ENCODE results near the gene ACAP2.
A peak's percentile ranks its signal among the peaks of the same experiment; 100 is the strongest.

ACAP2 gene

DNA sequence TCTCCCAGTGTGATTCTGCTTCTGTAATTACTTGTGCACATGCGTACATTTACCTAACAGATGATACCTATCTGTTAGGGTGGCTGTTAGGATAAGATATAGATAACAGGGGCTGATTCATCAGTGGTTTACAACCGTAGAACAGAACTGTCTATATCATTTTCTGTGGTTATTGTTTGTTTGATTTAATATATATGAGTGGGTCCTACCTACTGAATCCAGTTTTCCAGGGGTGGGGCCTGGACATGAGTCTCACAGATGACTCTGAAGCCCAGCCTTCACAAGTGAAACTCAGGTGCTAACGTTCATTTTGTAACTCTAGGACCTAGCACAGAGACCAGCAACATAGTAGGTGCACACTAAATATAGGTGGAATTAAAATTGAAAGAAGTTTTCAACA lies 10.4 kb upstream of the ACAP2 start:
- TF ChIP-seq, protein P1, sequence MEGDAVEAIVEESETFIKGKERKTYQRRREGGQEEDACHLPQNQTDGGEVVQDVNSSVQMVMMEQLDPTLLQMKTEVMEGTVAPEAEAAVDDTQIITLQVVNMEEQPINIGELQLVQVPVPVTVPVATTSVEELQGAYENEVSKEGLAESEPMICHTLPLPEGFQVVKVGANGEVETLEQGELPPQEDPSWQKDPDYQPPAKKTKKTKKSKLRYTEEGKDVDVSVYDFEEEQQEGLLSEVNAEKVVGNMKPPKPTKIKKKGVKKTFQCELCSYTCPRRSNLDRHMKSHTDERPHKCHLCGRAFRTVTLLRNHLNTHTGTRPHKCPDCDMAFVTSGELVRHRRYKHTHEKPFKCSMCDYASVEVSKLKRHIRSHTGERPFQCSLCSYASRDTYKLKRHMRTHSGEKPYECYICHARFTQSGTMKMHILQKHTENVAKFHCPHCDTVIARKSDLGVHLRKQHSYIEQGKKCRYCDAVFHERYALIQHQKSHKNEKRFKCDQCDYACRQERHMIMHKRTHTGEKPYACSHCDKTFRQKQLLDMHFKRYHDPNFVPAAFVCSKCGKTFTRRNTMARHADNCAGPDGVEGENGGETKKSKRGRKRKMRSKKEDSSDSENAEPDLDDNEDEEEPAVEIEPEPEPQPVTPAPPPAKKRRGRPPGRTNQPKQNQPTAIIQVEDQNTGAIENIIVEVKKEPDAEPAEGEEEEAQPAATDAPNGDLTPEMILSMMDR (conservative IDR thresholded peaks at IDR 0.05; ENCODE audit: control insufficient read depth, insufficient read depth, low read depth, low read length), result no peak
- no peak overlapping the region for H3K4me3 ChIP-seq (ENCODE audit: control insufficient read depth, low read depth, low read length)
- no peak for DNase-seq (ENCODE audit: low read depth)

DNA sequence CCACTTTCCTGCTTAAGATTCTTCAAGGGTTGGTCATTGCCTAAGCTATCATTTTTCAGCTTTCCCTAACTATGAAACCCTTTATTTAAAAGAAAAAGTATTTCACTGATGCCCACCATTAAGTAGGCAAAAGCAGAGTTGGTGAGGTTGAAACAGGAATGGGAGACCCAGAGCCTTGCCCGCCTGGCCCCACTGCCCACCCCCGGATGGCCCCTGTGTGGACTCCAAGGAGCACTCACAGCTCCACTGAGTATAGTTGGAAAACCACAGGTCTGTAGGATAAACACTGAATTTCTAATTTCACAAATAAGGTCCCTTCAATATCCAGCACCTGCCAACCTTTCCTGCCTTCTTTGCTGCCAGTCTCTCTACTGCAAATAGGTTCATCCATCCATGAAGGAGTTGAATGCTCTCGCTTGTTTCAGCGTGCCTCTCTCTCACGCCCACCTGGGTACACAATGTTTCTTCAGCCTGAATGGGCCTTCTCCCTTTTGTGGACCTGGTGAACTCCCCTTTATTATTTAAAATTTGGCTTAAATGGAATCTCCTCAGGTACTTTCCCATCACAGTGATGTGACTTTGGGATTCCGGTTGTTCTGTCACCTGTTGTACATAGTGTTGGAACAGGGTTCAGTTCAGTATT lies 8.7 kb upstream of the ACAP2 start:
- H3K4me3 ChIP-seq (ENCODE audit: control insufficient read depth, low read depth, low read length), result no peak overlapping the region
- DNase-seq (ENCODE audit: low read depth), result no peak
- TF ChIP-seq, protein P1 (conservative IDR thresholded peaks at IDR 0.05; ENCODE audit: control insufficient read depth, insufficient read depth, low read depth, low read length), result no peak

DNA sequence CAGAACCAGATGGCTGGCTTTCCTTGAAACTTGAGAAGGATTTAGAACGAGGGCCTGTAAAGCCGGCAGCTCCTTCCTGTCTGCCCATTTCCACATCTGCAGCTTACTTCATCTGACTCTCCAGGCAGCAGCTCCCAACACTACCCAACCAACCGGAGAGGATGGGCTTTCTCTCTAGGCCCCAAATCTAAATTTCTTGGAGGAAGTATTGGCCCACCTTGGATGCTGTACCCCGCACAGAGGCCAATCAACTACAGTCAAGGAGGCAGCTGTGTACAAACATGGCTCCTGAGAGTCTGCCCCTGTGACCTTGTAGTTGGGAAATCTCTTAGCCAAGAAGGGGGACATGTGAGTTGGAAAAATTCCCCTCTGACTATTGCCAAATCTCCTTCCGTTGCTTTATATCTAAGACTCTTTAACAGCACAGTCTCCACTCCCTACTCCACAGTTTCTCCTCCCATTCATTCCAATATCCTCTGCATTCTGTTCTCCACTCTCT lies 8.0 kb upstream of the ACAP2 start:
- TF ChIP-seq, protein P1 (conservative IDR thresholded peaks at IDR 0.05; ENCODE audit: control insufficient read depth, insufficient read depth, low read depth, low read length), result no peak
- peak; percentile 83 for DNase-seq (ENCODE audit: low read depth)
- no peak overlapping the region for H3K4me3 ChIP-seq (ENCODE audit: control insufficient read depth, low read depth, low read length)

DNA sequence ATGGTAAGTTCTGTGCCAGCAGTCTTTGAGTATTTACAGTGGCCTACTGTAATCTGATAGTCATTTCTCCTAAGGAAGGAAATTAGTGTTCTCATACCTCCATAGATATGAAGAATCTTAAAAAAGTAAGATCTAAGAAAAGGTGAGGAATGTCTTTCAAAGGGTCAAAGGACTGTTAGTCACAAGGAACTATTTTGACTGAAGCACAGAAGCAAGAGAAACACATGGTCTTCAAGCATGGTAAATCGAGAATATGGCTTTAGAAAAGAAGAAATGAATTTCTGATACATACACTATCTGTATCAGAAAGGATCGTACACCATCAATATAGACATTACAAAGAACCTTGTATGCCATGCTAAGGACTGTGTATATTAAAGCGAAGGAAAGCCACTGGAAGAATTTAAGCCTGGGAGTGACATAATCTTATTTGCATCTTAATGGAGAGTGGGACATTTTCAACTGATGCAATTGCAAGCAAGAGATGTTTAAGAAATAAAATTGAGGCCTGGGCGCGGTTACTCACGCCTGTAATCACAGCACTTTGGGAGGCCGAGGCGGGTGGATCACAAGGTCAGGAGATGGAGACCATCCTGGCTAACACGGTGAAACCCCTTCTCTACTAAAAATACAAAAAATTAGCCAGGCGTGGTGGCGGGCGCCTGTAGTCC lies 5.5 kb upstream of the ACAP2 start:
- no peak for DNase-seq (ENCODE audit: low read depth)
- TF ChIP-seq, protein P1 (conservative IDR thresholded peaks at IDR 0.05; ENCODE audit: control insufficient read depth, insufficient read depth, low read depth, low read length), result no peak
- no peak overlapping the region for H3K4me3 ChIP-seq (ENCODE audit: control insufficient read depth, low read depth, low read length)

DNA sequence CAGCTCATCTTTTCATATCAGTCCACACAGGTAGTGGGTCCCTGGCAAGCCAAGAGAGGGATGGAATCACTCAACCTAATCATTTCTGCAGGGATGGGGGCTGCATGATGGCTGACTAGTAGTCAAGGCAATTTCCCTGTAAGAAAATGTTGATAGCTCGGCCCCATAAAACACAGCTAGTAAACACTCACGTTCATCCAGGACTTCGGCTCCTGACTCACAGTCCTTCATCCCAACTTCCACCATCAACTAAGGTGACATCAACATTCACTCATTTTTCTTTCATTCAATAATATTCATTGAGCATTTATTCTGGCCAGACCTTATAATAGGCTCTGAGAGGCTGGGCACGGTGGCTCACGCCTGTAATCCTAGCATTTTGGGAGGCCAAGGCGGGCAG lies 4.4 kb upstream of the ACAP2 start:
- no peak for DNase-seq (ENCODE audit: low read depth)
- TF ChIP-seq, protein P1 (conservative IDR thresholded peaks at IDR 0.05; ENCODE audit: control insufficient read depth, insufficient read depth, low read depth, low read length), result no peak
- H3K4me3 ChIP-seq (ENCODE audit: control insufficient read depth, low read depth, low read length), result no peak overlapping the region

DNA sequence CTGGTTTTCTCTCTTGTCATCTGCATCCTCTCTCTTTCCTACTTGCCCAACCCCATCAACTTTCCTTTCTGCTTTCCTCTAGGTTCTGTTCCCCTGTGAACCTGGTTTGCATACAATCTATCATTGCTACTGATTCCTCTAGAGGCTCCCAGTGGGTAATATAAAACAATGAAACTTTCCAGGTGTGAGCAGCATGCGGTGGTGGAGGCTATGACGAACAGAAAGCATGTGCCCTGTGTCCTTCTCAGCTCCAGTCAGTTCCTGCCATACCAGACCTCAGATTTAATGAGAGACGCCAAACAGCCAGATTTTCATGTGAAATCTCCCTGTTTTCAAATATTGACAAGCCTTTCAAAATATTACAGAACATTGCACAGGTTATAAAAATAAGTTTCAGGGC lies 3.5 kb upstream of the ACAP2 start:
- no peak overlapping the region for H3K4me3 ChIP-seq (ENCODE audit: control insufficient read depth, low read depth, low read length)
- no peak for DNase-seq (ENCODE audit: low read depth)
- TF ChIP-seq, protein P1 (conservative IDR thresholded peaks at IDR 0.05; ENCODE audit: control insufficient read depth, insufficient read depth, low read depth, low read length), result no peak

All from fibroblast of mammary gland (primary cell).